ENCODE measurements around the gene PTPDC1. TPM values are rescaled to one million over a fixed set of nuclear protein-coding genes. Genes with fewer than 3 reads are reported as not detected.

The PTPDC1 gene
- total RNA-seq, 4 donors from 2014 or later: 5.9 to 21.6 (median 14.9) TPM

GRCh38 chr9:94056442-94056974 lies 27.8 kb upstream of the PTPDC1 start:
- no peaks in the 10 kb centered on the region for H3K27me3 ChIP-seq
- H3K27ac ChIP-seq: no peak overlapping the region
- peaks cover 0 to 5% of the 10 kb centered on the region in 2 donors for H3K9me3 ChIP-seq
- intact Hi-C loops (cut with DNase I; ENCODE audit: low total_unique reads): no loop called here
- no peaks in the 10 kb centered on the region for H3K36me3 ChIP-seq
- no peak for TF ChIP-seq CTCF (IDR thresholded peaks at IDR 0.05)
- TF ChIP-seq POLR2A (IDR thresholded peaks at IDR 0.05): no peak
- H3K4me1 ChIP-seq: no peaks in the 10 kb centered on the region
- H3K4me3 ChIP-seq: no peak overlapping the region
- no peak for DNase-seq

- Histone ChIP-seq H3K4me1 (no peaks in the 10 kb centered on the region), H3K27ac (no peak overlapping the region), H3K36me3 (no peaks in the 10 kb centered on the region), H3K27me3 (no peaks in the 10 kb centered on the region), H3K4me3 (no peak overlapping the region), H3K9me3 (peaks cover 0 to 9% of the 10 kb centered on the region in 2 donors)
- TF ChIP-seq CTCF (IDR thresholded peaks at IDR 0.05): no peak
- TF ChIP-seq POLR2A (IDR thresholded peaks at IDR 0.05): no peak
- intact Hi-C loops (cut with DNase I; ENCODE audit: low total_unique reads): no loop called here
- DNase-seq: no peak
Observed at GRCh38 chr9:94057918-94058317, 26.3 kb upstream of the PTPDC1 start.

- H3K27ac ChIP-seq: no peak overlapping the region
- intact Hi-C loops (cut with DNase I; ENCODE audit: low total_unique reads): no loop called here
- H3K4me3 ChIP-seq: no peak overlapping the region
- no peaks in the 10 kb centered on the region for H3K36me3 ChIP-seq
- no peaks in the 10 kb centered on the region for H3K4me1 ChIP-seq
- H3K9me3 ChIP-seq: peaks cover 0 to 9% of the 10 kb centered on the region in 2 donors
- no peaks in the 10 kb centered on the region for H3K27me3 ChIP-seq
- TF ChIP-seq CTCF (IDR thresholded peaks at IDR 0.05) (no peak), POLR2A (IDR thresholded peaks at IDR 0.05) (no peak)
- DNase-seq: no peak
Observed at GRCh38 chr9:94061864-94062263, 22.4 kb upstream of the PTPDC1 start.

GRCh38 chr9:94065535-94065961 lies 18.7 kb upstream of the PTPDC1 start:
- H3K27me3 ChIP-seq: no peaks in the 10 kb centered on the region
- H3K4me3 ChIP-seq: no peak overlapping the region
- DNase-seq: peak; percentile 72 to 86
- H3K27ac ChIP-seq: peak overlapping the region in 1 of 2 donors; percentile 31
- no peak for TF ChIP-seq POLR2A (IDR thresholded peaks at IDR 0.05)
- peak; percentile 83 to 91 (median 86) for TF ChIP-seq CTCF (IDR thresholded peaks at IDR 0.05)
- H3K36me3 ChIP-seq: no peaks in the 10 kb centered on the region
- intact Hi-C loops (cut with DNase I; ENCODE audit: low total_unique reads): loop anchor here (2.0 kb wide), 1 partner anchor 147 kb away; no protein-coding TSS in a partner anchor
- no peaks in the 10 kb centered on the region for H3K4me1 ChIP-seq
- H3K9me3 ChIP-seq: peaks cover 0 to 9% of the 10 kb centered on the region in 2 donors

GRCh38 chr9:94068257-94068656 lies 16.0 kb upstream of the PTPDC1 start:
- Histone ChIP-seq H3K9me3 (no peaks in the 10 kb centered on the region), H3K27me3 (no peaks in the 10 kb centered on the region), H3K27ac (no peak overlapping the region), H3K4me1 (no peaks in the 10 kb centered on the region), H3K36me3 (no peaks in the 10 kb centered on the region), H3K4me3 (no peak overlapping the region)
- TF ChIP-seq POLR2A (IDR thresholded peaks at IDR 0.05): no peak
- TF ChIP-seq CTCF (IDR thresholded peaks at IDR 0.05): no peak
- intact Hi-C loops (cut with DNase I; ENCODE audit: low total_unique reads): no loop called here
- no peak for DNase-seq
